ENCODE data around the gene HSPG2. TPM values are rescaled to one million over a fixed set of nuclear protein-coding genes. Genes with fewer than 3 reads are reported as not detected.

The HSPG2 gene
- total RNA-seq, 4 donors from 2014 or later: 311 to 1,021 (median 351) TPM

- Histone ChIP-seq H3K4me3 (peak overlapping the region in 1 of 2 donors; percentile 43), H3K9me3 (no peaks in the 10 kb centered on the region), H3K27ac (no peak overlapping the region), H3K4me1 (peaks cover 0 to 20% (median 7%) of the 10 kb centered on the region in 3 donors), H3K36me3 (no peaks in the 10 kb centered on the region), H3K27me3 (peaks cover 22% of the 10 kb centered on the region)
- WGBS, 2 donors (ENCODE audit: low coverage in 1 of 2): 3 to 7% methylated on average over 10 to 23 of the region's 65 CpGs
- TF ChIP-seq EP300 (IDR thresholded peaks at IDR 0.05) (no peak), POLR2A (IDR thresholded peaks at IDR 0.05) (no peak), CTCF (IDR thresholded peaks at IDR 0.05) (peak in 3 of 4 experiments; percentile 36 to 67 (median 50))
- no peak for ATAC-seq
Observed at GRCh38 chr1:21814241-21814918, 122.7 kb downstream of the HSPG2 start.

- WGBS, 2 donors (ENCODE audit: low coverage in 1 of 2): 89 to 100% methylated on average over 1 to 2 of the region's 3 CpGs
- H3K27ac ChIP-seq: no peak overlapping the region
- peaks cover 0 to 14% (median 7%) of the 10 kb centered on the region in 3 donors for H3K4me1 ChIP-seq
- no peak for TF ChIP-seq POLR2A (IDR thresholded peaks at IDR 0.05)
- no peak for TF ChIP-seq EP300 (IDR thresholded peaks at IDR 0.05)
- no peak for TF ChIP-seq CTCF (IDR thresholded peaks at IDR 0.05)
- no peak for TF ChIP-seq POLR2AphosphoS5 (IDR thresholded peaks at IDR 0.05)
- ATAC-seq: no peak
- no peaks in the 10 kb centered on the region for H3K36me3 ChIP-seq
- H3K9me3 ChIP-seq: no peaks in the 10 kb centered on the region
- no peak overlapping the region for H3K4me3 ChIP-seq
- peaks cover 22% of the 10 kb centered on the region for H3K27me3 ChIP-seq
Observed at GRCh38 chr1:21813542-21813941, 123.6 kb downstream of the HSPG2 start.

GRCh38 chr1:21811875-21812305 is 125.2 kb downstream of the HSPG2 start, which contains the start of gene LDLRAD2:
Gene LDLRAD2, plus strand, starts transcription at chr1:21812265. Its CDS starts 187 bp downstream, at chr1:21812452.
- WGBS, 2 donors (ENCODE audit: low coverage in 1 of 2): 75 to 100% methylated on average over 1 to 2 of the region's 2 CpGs
- Histone ChIP-seq H3K27ac (no peak within 1 kb of the TSS), H3K27me3 (peaks cover 22% of the 10 kb centered on the region), H3K4me1 (peaks cover 0 to 10% (median 7%) of the 10 kb centered on the region in 3 donors), H3K9me3 (no peaks in the 10 kb centered on the region), H3K36me3 (no peaks in the 10 kb centered on the region), H3K4me3 (no peak within 1 kb of the TSS)
- TF ChIP-seq POLR2A (IDR thresholded peaks at IDR 0.05) (no peak), POLR2AphosphoS5 (IDR thresholded peaks at IDR 0.05) (no peak), EP300 (IDR thresholded peaks at IDR 0.05) (no peak), CTCF (IDR thresholded peaks at IDR 0.05) (no peak)
- no peak for ATAC-seq

- TF ChIP-seq POLR2A (IDR thresholded peaks at IDR 0.05) (no peak), POLR2AphosphoS5 (IDR thresholded peaks at IDR 0.05) (no peak), CTCF (IDR thresholded peaks at IDR 0.05) (no peak), EP300 (IDR thresholded peaks at IDR 0.05) (no peak)
- Histone ChIP-seq H3K4me3 (no peak overlapping the region), H3K36me3 (no peaks in the 10 kb centered on the region), H3K27me3 (no peaks in the 10 kb centered on the region), H3K27ac (no peak overlapping the region), H3K9me3 (no peaks in the 10 kb centered on the region), H3K4me1 (no peaks in the 10 kb centered on the region)
- no peak for ATAC-seq
- 79 to 92% methylated on average over 2 of the region's 2 CpGs for WGBS, 2 donors (ENCODE audit: low coverage in 1 of 2)
Observed at GRCh38 chr1:21804536-21804935, 132.6 kb downstream of the HSPG2 start.

- TF ChIP-seq EP300 (IDR thresholded peaks at IDR 0.05) (no peak), CTCF (IDR thresholded peaks at IDR 0.05) (no peak), POLR2A (IDR thresholded peaks at IDR 0.05) (no peak), POLR2AphosphoS5 (IDR thresholded peaks at IDR 0.05) (no peak)
- ATAC-seq: no peak
- WGBS, 2 donors (ENCODE audit: low coverage in 1 of 2): 94 to 100% methylated on average over 1 to 3 of the region's 4 CpGs
Observed at GRCh38 chr1:21801100-21801499, 136.0 kb downstream of the HSPG2 start.

More at GRCh38 chr1:21801100-21801499, 136.0 kb downstream of the HSPG2 start:
- H3K4me1 ChIP-seq: no peaks in the 10 kb centered on the region
- H3K36me3 ChIP-seq: no peaks in the 10 kb centered on the region
- H3K9me3 ChIP-seq: no peaks in the 10 kb centered on the region
- H3K4me3 ChIP-seq: no peak overlapping the region
- no peak overlapping the region for H3K27ac ChIP-seq
- no peaks in the 10 kb centered on the region for H3K27me3 ChIP-seq

Data from gastroesophageal sphincter (tissue), 4 donors.